KBM-7 (cell line): ENCODE measurements around the gene IQGAP1.
"Not testable (repeated sequence)": the region's sequence is repeated elsewhere in the genome, so short reads cannot be mapped to it uniquely, and the experiment has no call there.

ENCODE experiments used
- DNase-seq: peaks from one replicate; pipeline ENCODE4 v3.0.0-alpha.2; 2015
- in situ Hi-C: fragments of 300-500 bp; cut with MboI; formaldehyde crosslinking; loops from 2 replicates; pipeline ENCODE4 v1.14.3; 2020; ENCODE audit warnings: low sequenced_read_pairs, low pct_unique_long_range_greater_than_20kb, mixed read lengths

The IQGAP1 gene, protein sequence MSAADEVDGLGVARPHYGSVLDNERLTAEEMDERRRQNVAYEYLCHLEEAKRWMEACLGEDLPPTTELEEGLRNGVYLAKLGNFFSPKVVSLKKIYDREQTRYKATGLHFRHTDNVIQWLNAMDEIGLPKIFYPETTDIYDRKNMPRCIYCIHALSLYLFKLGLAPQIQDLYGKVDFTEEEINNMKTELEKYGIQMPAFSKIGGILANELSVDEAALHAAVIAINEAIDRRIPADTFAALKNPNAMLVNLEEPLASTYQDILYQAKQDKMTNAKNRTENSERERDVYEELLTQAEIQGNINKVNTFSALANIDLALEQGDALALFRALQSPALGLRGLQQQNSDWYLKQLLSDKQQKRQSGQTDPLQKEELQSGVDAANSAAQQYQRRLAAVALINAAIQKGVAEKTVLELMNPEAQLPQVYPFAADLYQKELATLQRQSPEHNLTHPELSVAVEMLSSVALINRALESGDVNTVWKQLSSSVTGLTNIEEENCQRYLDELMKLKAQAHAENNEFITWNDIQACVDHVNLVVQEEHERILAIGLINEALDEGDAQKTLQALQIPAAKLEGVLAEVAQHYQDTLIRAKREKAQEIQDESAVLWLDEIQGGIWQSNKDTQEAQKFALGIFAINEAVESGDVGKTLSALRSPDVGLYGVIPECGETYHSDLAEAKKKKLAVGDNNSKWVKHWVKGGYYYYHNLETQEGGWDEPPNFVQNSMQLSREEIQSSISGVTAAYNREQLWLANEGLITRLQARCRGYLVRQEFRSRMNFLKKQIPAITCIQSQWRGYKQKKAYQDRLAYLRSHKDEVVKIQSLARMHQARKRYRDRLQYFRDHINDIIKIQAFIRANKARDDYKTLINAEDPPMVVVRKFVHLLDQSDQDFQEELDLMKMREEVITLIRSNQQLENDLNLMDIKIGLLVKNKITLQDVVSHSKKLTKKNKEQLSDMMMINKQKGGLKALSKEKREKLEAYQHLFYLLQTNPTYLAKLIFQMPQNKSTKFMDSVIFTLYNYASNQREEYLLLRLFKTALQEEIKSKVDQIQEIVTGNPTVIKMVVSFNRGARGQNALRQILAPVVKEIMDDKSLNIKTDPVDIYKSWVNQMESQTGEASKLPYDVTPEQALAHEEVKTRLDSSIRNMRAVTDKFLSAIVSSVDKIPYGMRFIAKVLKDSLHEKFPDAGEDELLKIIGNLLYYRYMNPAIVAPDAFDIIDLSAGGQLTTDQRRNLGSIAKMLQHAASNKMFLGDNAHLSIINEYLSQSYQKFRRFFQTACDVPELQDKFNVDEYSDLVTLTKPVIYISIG (N-terminal part only)

GRCh38 chr15:90387534-90388461 is at the start of gene IQGAP1:
Gene IQGAP1 (plus strand): TSS chr15:90388242. CDS start chr15:90388342, 100 bp downstream.
- DNase-seq = peak; percentile 94
- in situ Hi-C loops = no loop called here

DNA sequence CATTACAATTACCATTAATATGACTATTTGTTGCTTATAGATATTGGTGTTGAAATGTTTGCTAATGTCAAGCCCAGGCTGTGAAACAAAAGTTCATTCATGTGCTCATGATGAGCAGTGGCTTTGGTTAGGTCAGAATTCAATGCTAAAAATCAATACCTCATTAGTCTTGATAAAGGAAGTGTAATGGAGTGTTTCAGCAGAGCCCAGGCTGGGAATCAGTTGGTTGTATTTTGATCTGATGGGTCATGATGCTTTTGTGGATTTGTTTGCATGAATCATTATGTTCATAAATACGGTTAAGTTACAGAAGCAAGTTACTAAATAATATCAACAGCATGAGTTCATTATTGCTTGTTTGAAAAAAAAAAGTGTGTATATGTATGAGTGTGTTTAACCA is 49.5 kb upstream of the IQGAP1 start:
- in situ Hi-C loops = loop anchor here (25.0 kb wide), 1 partner anchor 274 kb away; no protein-coding TSS in a partner anchor
- no peak for DNase-seq

- in situ Hi-C loops = loop anchor here (25.0 kb wide), 1 partner anchor 272 kb away; no protein-coding TSS in a partner anchor
- no peak for DNase-seq
Observed at GRCh38 chr15:90340345-90340744, 47.7 kb upstream of the IQGAP1 start.

- in situ Hi-C loops = loop anchor here (25.0 kb wide), 1 partner anchor 269 kb away; no protein-coding TSS in a partner anchor
Observed at GRCh38 chr15:90343302-90343790, 44.7 kb upstream of the IQGAP1 start.

DNA sequence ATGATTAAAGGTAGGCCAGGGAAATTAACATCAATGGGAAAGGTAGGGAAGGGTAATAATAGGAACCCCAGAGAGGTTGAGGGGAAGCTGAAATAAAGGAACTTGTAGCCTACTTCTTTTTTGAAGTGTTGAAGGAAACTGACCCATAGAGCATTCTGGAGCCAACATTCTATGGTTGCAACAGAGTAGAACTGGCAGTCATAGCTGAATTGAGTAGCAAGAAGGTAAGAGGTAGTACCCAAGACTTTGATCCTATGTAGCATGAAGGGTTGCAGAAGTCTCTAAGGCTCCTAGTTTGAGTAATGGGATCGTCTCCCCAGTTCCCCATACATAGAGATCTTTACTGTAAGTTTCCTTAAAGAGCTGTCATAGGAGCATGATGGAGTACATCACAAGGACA is 43.4 kb upstream of the IQGAP1 start:
- DNase-seq = no peak
- in situ Hi-C loops = loop anchor here (25.0 kb wide), 1 partner anchor 268 kb away; no protein-coding TSS in a partner anchor

More at GRCh38 chr15:90343302-90343790, 44.7 kb upstream of the IQGAP1 start:
- no peak for DNase-seq

DNA sequence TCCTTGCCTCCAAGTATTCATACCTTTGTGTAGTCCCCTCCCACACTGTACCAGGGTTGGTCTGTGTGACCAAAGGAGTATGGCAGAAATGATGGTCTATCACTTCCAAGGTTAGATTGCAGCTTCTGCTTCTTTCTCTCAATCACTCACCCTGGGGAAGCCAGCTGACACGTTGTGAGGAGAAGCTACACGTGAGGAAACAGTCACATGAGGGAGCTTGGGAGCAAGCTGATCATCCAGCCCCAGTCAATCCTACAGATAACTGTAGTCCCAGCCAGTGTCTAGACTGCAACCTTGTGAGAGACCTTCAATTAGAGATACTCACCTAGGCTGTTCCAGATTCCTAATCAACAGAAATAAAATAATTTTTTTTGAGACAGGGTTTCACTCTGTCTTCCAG is 42.2 kb upstream of the IQGAP1 start:
- in situ Hi-C loops = loop anchor here (25.0 kb wide), 1 partner anchor 266 kb away; no protein-coding TSS in a partner anchor

GRCh38 chr15:90347431-90348065 is 40.5 kb upstream of the IQGAP1 start:
- not testable (repeated sequence) for DNase-seq
- in situ Hi-C loops = loop anchor here (25.0 kb wide), 1 partner anchor 265 kb away; no protein-coding TSS in a partner anchor

More for the DNA sequence above, 42.2 kb upstream of the IQGAP1 start:
- no peak for DNase-seq

GRCh38 chr15:90348456-90348855 is 39.6 kb upstream of the IQGAP1 start:
- in situ Hi-C loops = loop anchor here (25.0 kb wide), 1 partner anchor 264 kb away; no protein-coding TSS in a partner anchor
- no peak for DNase-seq

DNA sequence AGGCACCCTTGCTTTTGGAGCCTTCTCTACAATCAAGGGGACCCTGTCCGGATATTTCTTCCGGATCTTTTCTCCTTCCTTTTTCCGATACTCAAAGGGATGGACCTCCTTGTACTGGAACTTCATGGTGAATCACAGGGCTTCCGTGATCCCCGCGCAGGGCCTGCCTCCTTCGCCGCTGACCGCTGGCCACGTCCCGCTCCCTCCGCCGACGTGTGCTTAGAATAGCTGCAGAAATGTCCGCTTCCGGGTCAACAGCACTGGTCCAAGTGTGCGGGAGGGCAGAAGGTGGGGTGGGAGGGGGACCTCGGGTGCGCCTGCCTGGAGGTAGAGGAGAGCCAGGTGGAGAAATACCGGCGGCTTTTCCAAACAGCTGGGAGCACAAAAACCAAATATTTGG is 39.0 kb upstream of the IQGAP1 start:
- in situ Hi-C loops = loop anchor here (25.0 kb wide), 1 partner anchor 263 kb away; no protein-coding TSS in a partner anchor
- DNase-seq = no peak

GRCh38 chr15:90349821-90350220 is 38.2 kb upstream of the IQGAP1 start:
- in situ Hi-C loops = loop anchor here (25.0 kb wide), 1 partner anchor 262 kb away; no protein-coding TSS in a partner anchor
- DNase-seq = no peak

DNA sequence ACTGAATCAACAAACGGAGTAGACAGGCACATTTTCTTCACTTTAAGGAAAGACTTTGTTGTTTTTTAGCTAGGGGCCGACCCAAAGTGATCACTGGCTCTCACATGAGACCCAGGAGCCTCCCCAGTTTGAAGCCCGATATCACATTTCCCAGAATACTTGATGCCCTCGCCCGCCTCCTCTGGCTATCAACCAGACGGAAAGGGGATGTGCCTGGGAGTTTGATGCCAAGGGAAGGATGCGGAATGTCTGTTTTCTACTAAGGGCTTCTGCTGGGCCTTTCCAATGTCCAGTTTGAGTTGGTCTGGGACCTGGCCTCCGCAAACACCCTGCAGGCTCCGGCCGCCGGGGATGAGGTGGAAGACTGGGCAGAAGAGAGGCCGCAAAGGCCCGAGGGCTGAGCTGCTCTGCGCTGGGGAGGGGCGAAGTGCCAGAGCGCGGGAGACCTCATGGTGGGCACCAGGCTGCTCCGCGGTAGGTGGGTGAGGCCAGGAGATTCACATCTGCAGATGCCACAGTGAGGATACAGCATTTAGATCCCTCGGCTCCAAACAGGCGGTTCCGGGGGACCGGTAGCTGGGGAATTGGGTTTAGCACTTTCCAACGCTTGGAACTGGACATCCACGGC is 36.4 kb upstream of the IQGAP1 start:
- no peak for DNase-seq
- in situ Hi-C loops = no loop called here

- DNase-seq = peak; percentile 97
- in situ Hi-C loops = no loop called here
Observed at GRCh38 chr15:90352107-90352893, 35.7 kb upstream of the IQGAP1 start, which contains the start of gene ZNF774. Gene ZNF774 (plus strand): TSS chr15:90352284. CDS start chr15:90354661, 2,377 bp downstream.

- no peak for DNase-seq
Observed at GRCh38 chr15:90354986-90355385, 33.1 kb upstream of the IQGAP1 start.

DNA sequence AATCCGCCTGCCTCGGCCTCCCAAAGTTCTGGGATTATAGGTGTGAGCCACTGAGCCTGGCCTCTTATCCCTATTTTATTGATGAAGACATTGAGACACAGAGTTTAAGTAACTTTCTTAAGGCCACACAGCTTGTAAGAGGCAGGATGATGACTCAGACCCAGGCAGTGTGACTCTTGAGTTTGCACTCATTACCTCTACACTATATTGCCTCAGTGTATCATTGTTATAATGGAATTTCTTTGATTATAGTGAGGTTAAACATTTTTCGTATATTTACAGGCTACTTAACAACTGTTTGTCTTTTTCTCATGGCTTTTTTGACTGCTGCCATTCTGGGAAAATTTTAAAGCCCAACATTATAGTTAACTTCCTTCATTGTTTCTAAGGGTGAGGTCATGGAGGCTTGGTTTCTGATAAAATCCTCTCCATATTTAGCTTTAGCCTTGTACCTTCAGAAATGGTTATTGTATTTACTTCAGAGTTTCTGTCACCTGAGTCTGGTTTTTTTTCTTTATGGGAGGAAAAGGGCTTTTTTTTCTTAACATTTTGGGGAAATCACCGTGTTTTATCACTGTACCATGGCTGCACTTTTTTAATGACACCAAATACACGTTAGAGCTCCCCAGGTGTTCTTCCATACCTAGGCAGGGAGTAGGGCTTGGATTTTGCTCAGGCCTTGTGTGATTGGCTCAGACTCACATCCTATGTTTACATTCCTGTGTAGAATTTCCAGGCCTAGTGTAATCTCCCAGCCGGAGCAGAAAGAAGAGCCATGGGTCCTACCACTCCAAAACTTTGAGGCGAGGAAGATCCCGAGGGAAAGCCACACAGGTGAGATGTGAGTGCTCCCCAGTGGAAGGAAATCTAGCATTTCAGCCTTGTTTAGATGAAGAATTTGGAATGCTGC is 29.7 kb upstream of the IQGAP1 start:
- DNase-seq = no peak
- in situ Hi-C loops = no loop called here

More at GRCh38 chr15:90354986-90355385, 33.1 kb upstream of the IQGAP1 start:
- in situ Hi-C loops = no loop called here

GRCh38 chr15:90360746-90361145 is 27.3 kb upstream of the IQGAP1 start:
- in situ Hi-C loops = no loop called here
- DNase-seq = no peak
